GM21825 (cell line): ENCODE data around the gene HIGD2A.

ENCODE experiments used
- ATAC-seq: cut with Tn5 transposase; IDR thresholded peaks from one replicate; pipeline ENCODE4 v1.9.1; 2021; ENCODE audit warnings: mild to moderate bottlenecking, moderate library complexity; ENCODE audit not compliant: unreplicated experiment

The HIGD2A gene

GRCh38 chr5:176368726-176369125 is 19.8 kb upstream of the HIGD2A start:
- ATAC-seq, result no peak

- ATAC-seq, result no peak
Measured at GRCh38 chr5:176369934-176370711, 18.4 kb upstream of the HIGD2A start.

GRCh38 chr5:176371621-176372539 is 16.7 kb upstream of the HIGD2A start:
- ATAC-seq, result no peak

- ATAC-seq, result no peak
Measured at GRCh38 chr5:176373100-176373818, 15.3 kb upstream of the HIGD2A start.

GRCh38 chr5:176379881-176380280 is 8.7 kb upstream of the HIGD2A start:
- no peak for ATAC-seq

- ATAC-seq, result no peak
Measured at GRCh38 chr5:176381423-176381822, 7.1 kb upstream of the HIGD2A start.

- ATAC-seq, result no peak
Measured at GRCh38 chr5:176381979-176382378, 6.6 kb upstream of the HIGD2A start.

GRCh38 chr5:176382721-176383120 is 5.8 kb upstream of the HIGD2A start:
- ATAC-seq, result no peak

GRCh38 chr5:176383248-176383905 is 5.2 kb upstream of the HIGD2A start:
- ATAC-seq, result no peak

GRCh38 chr5:176383961-176384360 is 4.6 kb upstream of the HIGD2A start:
- no peak for ATAC-seq

- ATAC-seq, result no peak
Measured at GRCh38 chr5:176384366-176384930, 4.1 kb upstream of the HIGD2A start.

GRCh38 chr5:176384991-176385390 is 3.6 kb upstream of the HIGD2A start:
- no peak for ATAC-seq

- no peak for ATAC-seq
Measured at GRCh38 chr5:176386491-176386890, 2.1 kb upstream of the HIGD2A start.

- no peak for ATAC-seq
Measured at GRCh38 chr5:176387384-176387925, 1.1 kb upstream of the HIGD2A start.

GRCh38 chr5:176388003-176388443 is 528 bp upstream of the HIGD2A start:
- no peak for ATAC-seq

- peak; percentile 26 for ATAC-seq
Measured at GRCh38 chr5:176389135-176390123, 878 bp downstream of the HIGD2A start.

- no peak for ATAC-seq
Measured at GRCh38 chr5:176391479-176391878, 2.9 kb downstream of the HIGD2A start.

- ATAC-seq, result no peak
Measured at GRCh38 chr5:176391999-176392398, 3.4 kb downstream of the HIGD2A start.

GRCh38 chr5:176392526-176392925 is 4.0 kb downstream of the HIGD2A start:
- ATAC-seq, result no peak
